Measurements from ENCODE around the gene ZNF805.
"Not testable (repeated sequence)": the region's sequence is repeated elsewhere in the genome, so short reads cannot be mapped to it uniquely, and the experiment has no call there.

The ZNF805 gene

GRCh38 chr19:57271280-57271679 lies 30.8 kb downstream of the ZNF805 start:
- H3K9me3 Mint-ChIP-seq = no peaks in the 10 kb centered on the region
- no peak for TF ChIP-seq CTCF (IDR thresholded peaks at IDR 0.05; ENCODE audit: unreplicated experiment in 3 of 3)

GRCh38 chr19:57273014-57273413 lies 32.6 kb downstream of the ZNF805 start:
- Mint-ChIP-seq H3K36me3 (ENCODE audit: low read depth) (peaks cover 17% of the 10 kb centered on the region), H3K27ac (no peak overlapping the region)

More at GRCh38 chr19:57271280-57271679, 30.8 kb downstream of the ZNF805 start:
- Mint-ChIP-seq H3K4me3 (no peak overlapping the region), H3K36me3 (ENCODE audit: low read depth) (peaks cover 17% of the 10 kb centered on the region), H3K27me3 (ENCODE audit: low read depth) (no peaks in the 10 kb centered on the region), H3K4me1 (no peaks in the 10 kb centered on the region), H3K27ac (no peak overlapping the region)

GRCh38 chr19:57276430-57276829 lies 36.0 kb downstream of the ZNF805 start:
- Mint-ChIP-seq H3K4me3 (no peak overlapping the region), H3K27me3 (ENCODE audit: low read depth) (no peaks in the 10 kb centered on the region)

More at GRCh38 chr19:57273014-57273413, 32.6 kb downstream of the ZNF805 start:
- Mint-ChIP-seq H3K4me3 (no peak overlapping the region), H3K9me3 (no peaks in the 10 kb centered on the region), H3K27me3 (ENCODE audit: low read depth) (no peaks in the 10 kb centered on the region), H3K4me1 (no peaks in the 10 kb centered on the region)
- TF ChIP-seq CTCF (IDR thresholded peaks at IDR 0.05; ENCODE audit: unreplicated experiment in 3 of 3) = no peak

GRCh38 chr19:57278481-57278880 lies 38.0 kb downstream of the ZNF805 start:
- not testable (repeated sequence) for H3K27ac Mint-ChIP-seq; H3K9me3 Mint-ChIP-seq; H3K27me3 Mint-ChIP-seq (ENCODE audit: low read depth)
- Mint-ChIP-seq H3K4me3 (peak overlapping the region in 1 of 3 experiments; percentile 25), H3K4me1 (peaks cover 17% of the 10 kb centered on the region), H3K36me3 (ENCODE audit: low read depth) (peaks cover 12% of the 10 kb centered on the region)

More at GRCh38 chr19:57276430-57276829, 36.0 kb downstream of the ZNF805 start:
- Mint-ChIP-seq H3K27ac (no peak overlapping the region), H3K9me3 (no peaks in the 10 kb centered on the region), H3K4me1 (peaks cover 5% of the 10 kb centered on the region), H3K36me3 (ENCODE audit: low read depth) (peaks cover 14% of the 10 kb centered on the region)
- TF ChIP-seq CTCF (IDR thresholded peaks at IDR 0.05; ENCODE audit: unreplicated experiment in 3 of 3) = no peak

- peaks cover 17% of the 10 kb centered on the region for H3K4me1 Mint-ChIP-seq
- H3K36me3 Mint-ChIP-seq (ENCODE audit: low read depth) = peaks cover 17% of the 10 kb centered on the region
- H3K27ac Mint-ChIP-seq = no peak overlapping the region
- TF ChIP-seq CTCF (IDR thresholded peaks at IDR 0.05; ENCODE audit: unreplicated experiment in 3 of 3) = peak in 1 of 3 experiments; percentile 47
- H3K9me3 Mint-ChIP-seq = no peaks in the 10 kb centered on the region
- H3K27me3 Mint-ChIP-seq (ENCODE audit: low read depth) = no peaks in the 10 kb centered on the region
- no peak overlapping the region for H3K4me3 Mint-ChIP-seq
Observed at GRCh38 chr19:57279418-57280164, 39.2 kb downstream of the ZNF805 start.

- Mint-ChIP-seq H3K4me1 (peaks cover 17% of the 10 kb centered on the region), H3K4me3 (no peak within 1 kb of the TSS), H3K9me3 (no peaks in the 10 kb centered on the region), H3K27ac (no peak within 1 kb of the TSS), H3K36me3 (ENCODE audit: low read depth) (peaks cover 23% of the 10 kb centered on the region), H3K27me3 (ENCODE audit: low read depth) (no peaks in the 10 kb centered on the region)
- peak in 1 of 3 experiments; percentile 2 for TF ChIP-seq CTCF (IDR thresholded peaks at IDR 0.05; ENCODE audit: unreplicated experiment in 3 of 3)
Observed at GRCh38 chr19:57280165-57280961, 39.9 kb downstream of the ZNF805 start, which contains the start of gene ZNF460. Gene ZNF460, plus strand, starts transcription at chr19:57280485. Its CDS starts 322 bp downstream, at chr19:57280807.
